Prostate gland (tissue), 2 donors: ENCODE measurements around the gene SSTR3. TPM values are rescaled to one million over a fixed set of nuclear protein-coding genes. Genes with fewer than 3 reads are reported as not detected.

Experiments used
- DNase-seq: peaks from one replicate; pipeline ENCODE4 v3.0.0-alpha.2; 2019; ENCODE audit warnings: low spot score
- H3K27ac ChIP-seq, 2 donors: fragments of 200-600 bp; sonication (generic); 2 replicates each; pipeline ENCODE4 v1.5.1; 2017 to 2019
- H3K27me3 ChIP-seq: fragments of 200-600 bp; sonication (generic); replicated peaks from 2 replicates; pipeline ENCODE4 v1.5.1; 2019; ENCODE audit not compliant: insufficient read depth
- H3K36me3 ChIP-seq, 2 donors: fragments of 200-600 bp; sonication (generic); 1 replicate in 1 of 2; 2 replicates in 1 of 2; pipeline versions ENCODE4 v1.5.1 to v1.8.1; 2017 to 2019
- H3K4me1 ChIP-seq: fragments of 200-600 bp; sonication (generic); replicated peaks from 2 replicates; pipeline ENCODE4 v1.5.1; 2019
- H3K4me3 ChIP-seq, 2 donors: fragments of 200-600 bp; sonication (generic); 2 replicates each; pipeline ENCODE4 v1.5.1; 2017 to 2019
- H3K9me3 ChIP-seq: fragments of 200-600 bp; sonication (generic); 2 replicates; pipeline ENCODE4 v1.5.1; 2017
- CTCF ChIP-seq, 4 experiments: fragments of 200-600 bp in 2 of 4; fragments of 450-650 bp in 2 of 4; sonication (generic) in 2 of 4; IDR thresholded peaks; 1 replicate in 3 of 4; 2 replicates in 1 of 4; pipeline ENCODE4 v1.5.1; 2016 to 2019; ENCODE audit warnings: antibody characterized with exemption in 4 of 4, mild to moderate bottlenecking in 2 of 4, moderate library complexity in 2 of 4
- POLR2A ChIP-seq: fragments of 450-650 bp; IDR thresholded peaks from one replicate; pipeline ENCODE4 v1.6.1; 2016; ENCODE audit warnings: antibody characterized with exemption, mild to moderate bottlenecking
- POLR2AphosphoS5 ChIP-seq: sonication (generic); formaldehyde crosslinking; IDR thresholded peaks from one replicate; pipeline ENCODE4 v1.6.1; 2017; ENCODE audit warnings: antibody characterized with exemption
- WGBS: methylation state at CpG from one replicate; pipeline ENCODE4 v1.1.5; 2018; 5-methylcytosine and 5-hydroxymethylcytosine counted together
- intact Hi-C: fragments of 100-400 bp; cut with DNase I; formaldehyde crosslinking; loops from one replicate; pipeline ENCODE4 v1.14.2; 2022
- total RNA-seq, 2 donors: library from RNA; depleted of rRNA; stranded (reverse); fragments of >200 nt; gene quantifications; one replicate each; pipeline ENCODE4 v1.1.0, GENCODE V29; 2016

The SSTR3 gene
- total RNA-seq, 2 donors from 2014 or later = 46.4 TPM; not detected in 1

GRCh38 chr22:37179126-37179470 lies 33.2 kb downstream of the SSTR3 start:
- Histone ChIP-seq H3K27me3 (no peaks in the 10 kb centered on the region), H3K4me3 (no peak overlapping the region), H3K36me3 (no peaks in the 10 kb centered on the region), H3K9me3 (no peaks in the 10 kb centered on the region), H3K4me1 (peaks cover 20% of the 10 kb centered on the region), H3K27ac (peak overlapping the region in 1 of 2 donors; percentile 24)
- WGBS = 94% methylated on average over 10 of the region's 10 CpGs
- TF ChIP-seq POLR2AphosphoS5 (no peak), POLR2A (no peak), CTCF (IDR thresholded peaks at IDR 0.05) (no peak)
- no peak for DNase-seq
- intact Hi-C loops = no loop called here

GRCh38 chr22:37178350-37179125 lies 33.7 kb downstream of the SSTR3 start:
- H3K4me3 ChIP-seq = no peak overlapping the region
- H3K4me1 ChIP-seq = peaks cover 20% of the 10 kb centered on the region
- peak overlapping the region in 1 of 2 donors; percentile 24 for H3K27ac ChIP-seq
- intact Hi-C loops = no loop called here
- DNase-seq = no peak
- H3K27me3 ChIP-seq = no peaks in the 10 kb centered on the region
- WGBS = 28% methylated on average over 17 of the region's 17 CpGs
- H3K36me3 ChIP-seq = no peaks in the 10 kb centered on the region
- no peaks in the 10 kb centered on the region for H3K9me3 ChIP-seq
- TF ChIP-seq POLR2A (no peak), CTCF (IDR thresholded peaks at IDR 0.05) (no peak), POLR2AphosphoS5 (no peak)

GRCh38 chr22:37177755-37178154 lies 34.5 kb downstream of the SSTR3 start:
- no peak overlapping the region for H3K27ac ChIP-seq
- no peaks in the 10 kb centered on the region for H3K36me3 ChIP-seq
- no peaks in the 10 kb centered on the region for H3K27me3 ChIP-seq
- intact Hi-C loops = no loop called here
- peaks cover 20% of the 10 kb centered on the region for H3K4me1 ChIP-seq
- TF ChIP-seq POLR2AphosphoS5 (no peak), CTCF (IDR thresholded peaks at IDR 0.05) (no peak), POLR2A (no peak)
- no peak overlapping the region for H3K4me3 ChIP-seq
- WGBS = 100% methylated on average over 3 of the region's 3 CpGs
- no peak for DNase-seq
- no peaks in the 10 kb centered on the region for H3K9me3 ChIP-seq

GRCh38 chr22:37177221-37177620 lies 35.1 kb downstream of the SSTR3 start:
- DNase-seq = no peak
- Histone ChIP-seq H3K27ac (no peak overlapping the region), H3K4me3 (no peak overlapping the region), H3K9me3 (no peaks in the 10 kb centered on the region), H3K36me3 (no peaks in the 10 kb centered on the region), H3K27me3 (no peaks in the 10 kb centered on the region), H3K4me1 (peaks cover 20% of the 10 kb centered on the region)
- no peak for TF ChIP-seq POLR2A
- intact Hi-C loops = no loop called here
- WGBS = 85% methylated on average over 5 of the region's 5 CpGs

- intact Hi-C loops = no loop called here
- no peaks in the 10 kb centered on the region for H3K36me3 ChIP-seq
- H3K4me1 ChIP-seq = peaks cover 20% of the 10 kb centered on the region
- no peak overlapping the region for H3K4me3 ChIP-seq
- H3K9me3 ChIP-seq = no peaks in the 10 kb centered on the region
- DNase-seq = peak; percentile 51
- H3K27me3 ChIP-seq = no peaks in the 10 kb centered on the region
- no peak overlapping the region for H3K27ac ChIP-seq
- WGBS = 26% methylated on average over 23 of the region's 23 CpGs
- no peak for TF ChIP-seq CTCF (IDR thresholded peaks at IDR 0.05)
- peak; percentile 76 for TF ChIP-seq POLR2AphosphoS5
Observed at GRCh38 chr22:37176464-37177061, 35.7 kb downstream of the SSTR3 start.
